GM21515 (cell line): Measurements from ENCODE around the gene DDR2.

Experiments used
- ATAC-seq: cut with Tn5 transposase; IDR thresholded peaks from one replicate; pipeline ENCODE4 v1.9.1; 2021; ENCODE audit not compliant: unreplicated experiment

The DDR2 gene

DNA sequence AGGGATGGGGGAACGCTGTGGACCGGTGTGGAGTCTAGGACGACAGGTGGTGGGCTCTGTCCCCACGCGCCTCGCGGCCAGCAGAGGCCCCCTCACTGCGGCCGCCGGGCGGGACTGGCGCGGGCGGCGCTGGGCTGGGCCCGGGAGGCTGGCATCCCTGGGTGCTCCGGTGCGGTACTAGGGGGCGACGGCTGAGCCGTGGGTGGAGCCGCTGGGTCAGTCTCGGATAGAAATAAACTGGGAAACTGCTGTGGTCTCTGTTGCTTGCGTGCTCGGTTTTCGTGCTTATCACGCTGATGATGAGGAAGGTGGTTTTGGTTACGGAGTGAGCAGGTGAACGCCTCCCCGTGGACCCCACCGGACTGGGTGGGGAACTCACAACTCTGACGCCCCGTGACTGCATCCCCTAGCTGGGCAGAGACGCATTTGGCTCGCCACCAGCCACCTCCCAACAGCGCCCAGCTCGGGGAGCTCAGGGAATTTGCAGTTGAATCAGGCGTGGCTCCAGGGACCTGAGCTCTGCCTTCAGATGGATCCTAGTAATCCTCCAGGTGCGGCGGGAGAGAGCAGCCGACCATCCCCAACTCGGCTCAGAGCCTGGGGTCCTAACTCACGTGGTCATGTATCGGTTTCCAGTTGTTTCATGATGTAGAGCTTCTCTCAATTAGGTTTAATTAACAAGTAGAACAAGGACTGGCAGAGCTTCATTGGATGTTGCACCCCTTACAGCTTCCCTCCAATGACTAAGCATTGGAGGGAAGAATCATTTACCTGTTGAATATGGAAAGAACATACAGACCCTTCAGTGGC lies 190.3 kb downstream of the DDR2 start:
- no peak for ATAC-seq

DNA sequence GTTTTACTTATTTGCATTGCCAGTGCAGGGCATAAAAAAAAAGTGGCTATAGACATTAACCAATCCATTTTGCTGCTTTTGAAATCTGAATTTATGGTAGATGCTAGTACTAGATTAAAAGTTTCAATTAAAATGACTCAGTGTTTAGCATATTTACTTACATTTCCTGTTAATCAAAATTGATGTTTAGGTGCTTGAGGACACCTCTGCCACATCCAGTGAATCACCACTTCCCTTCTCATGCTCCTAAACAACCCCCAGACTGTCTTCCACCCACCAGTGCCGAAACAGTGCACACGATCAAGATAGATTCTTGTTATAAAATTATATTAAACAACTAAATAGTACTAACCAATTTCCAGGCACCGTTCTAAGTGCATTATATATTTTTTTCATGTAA lies 191.0 kb downstream of the DDR2 start:
- ATAC-seq, result no peak

- no peak for ATAC-seq
These were observed 191.7 kb downstream of the DDR2 start for GRCh38 chr1:162823771-162824525.

- no peak for ATAC-seq
These were observed 197.0 kb downstream of the DDR2 start for GRCh38 chr1:162829268-162829667.

GRCh38 chr1:162832470-162832869 lies 200.2 kb downstream of the DDR2 start:
- ATAC-seq, result no peak

- ATAC-seq, result peak; percentile 96
These were observed 203.1 kb downstream of the DDR2 start for GRCh38 chr1:162835157-162835899.
